GM23338 (cell line): ENCODE data around the gene CLIC5. TPM values are rescaled to one million over a fixed set of nuclear protein-coding genes. Genes with fewer than 3 reads are reported as not detected.

Experiments used
- ATAC-seq: fragments of 200-7000 bp; cut with Tn5 transposase; 3 replicates; pipeline ENCODE4 v1.9.1; 2020
- DNase-seq: peaks from one replicate; pipeline ENCODE4 v3.0.0-alpha.2; 2015; ENCODE audit warnings: low spot score
- H2AFZ ChIP-seq: fragments of 200-600 bp; sonication (generic); 2 replicates; pipeline ENCODE4 v1.8.0; 2016; ENCODE audit warnings: antibody characterized with exemption, mild to moderate bottlenecking, moderate library complexity
- H3F3A ChIP-seq: fragments of 200-600 bp; sonication (generic); replicated peaks from 2 replicates; pipeline ENCODE4 v1.8.0; 2017; ENCODE audit warnings: antibody characterized with exemption, mixed run types, low read depth
- H3K27ac ChIP-seq: fragments of 200-600 bp; sonication (generic); 2 replicates; pipeline ENCODE4 v1.6.1; 2016; ENCODE audit warnings: low read depth
- H3K27me3 ChIP-seq: fragments of 200-600 bp; sonication (generic); 2 replicates; pipeline ENCODE4 v1.8.0; 2016; ENCODE audit warnings: mild to moderate bottlenecking, mixed run types, moderate library complexity; ENCODE audit not compliant: insufficient read depth
- H3K36me3 ChIP-seq: fragments of 200-600 bp; sonication (generic); 2 replicates; pipeline ENCODE4 v1.8.0; 2016; ENCODE audit warnings: mild to moderate bottlenecking; ENCODE audit not compliant: insufficient read depth
- H3K4me1 ChIP-seq: fragments of 200-600 bp; sonication (generic); 2 replicates; pipeline ENCODE4 v1.8.0; 2016; ENCODE audit warnings: mild to moderate bottlenecking, moderate library complexity; ENCODE audit not compliant: insufficient read depth
- H3K4me2 ChIP-seq: fragments of 200-600 bp; sonication (generic); 2 replicates; pipeline ENCODE4 v1.7.1; 2017; ENCODE audit warnings: mixed run types
- H3K4me3 ChIP-seq: fragments of 200-600 bp; sonication (generic); 2 replicates; pipeline ENCODE4 v1.6.1; 2016; ENCODE audit warnings: mixed run types
- H3K79me2 ChIP-seq: fragments of 200-600 bp; sonication (generic); replicated peaks from 2 replicates; pipeline ENCODE4 v1.8.0; 2017; ENCODE audit warnings: mild to moderate bottlenecking; ENCODE audit not compliant: insufficient read depth
- H3K9me2 ChIP-seq: fragments of 200-600 bp; sonication (generic); 2 replicates; pipeline ENCODE4 v1.8.0; 2017; ENCODE audit not compliant: insufficient read depth
- H4K20me1 ChIP-seq: fragments of 200-600 bp; sonication (generic); replicated peaks from 2 replicates; pipeline ENCODE4 v1.8.0; 2017; ENCODE audit warnings: mild to moderate bottlenecking; ENCODE audit not compliant: insufficient read depth
- H3K27ac Mint-ChIP-seq: 2 replicates; pipeline ENCODE4 v1.8.0; 2020; ENCODE audit warnings: inconsistent platforms, mild to moderate bottlenecking, moderate library complexity, mixed read lengths
- H3K27me3 Mint-ChIP-seq: 3 replicates; pipeline ENCODE4 v1.8.0; 2022; ENCODE audit warnings: low read depth, mild to moderate bottlenecking, moderate library complexity, mixed read lengths, inconsistent platforms; ENCODE audit not compliant: insufficient read depth, poor library complexity
- H3K36me3 Mint-ChIP-seq: 3 replicates; pipeline ENCODE4 v1.8.0; 2021; ENCODE audit warnings: low read depth, mild to moderate bottlenecking, inconsistent platforms, moderate library complexity, mixed read lengths
- H3K4me1 Mint-ChIP-seq: 3 replicates; pipeline ENCODE4 v1.8.0; 2020; ENCODE audit warnings: mild to moderate bottlenecking, inconsistent platforms, mixed read lengths
- H3K4me3 Mint-ChIP-seq: 3 replicates; pipeline ENCODE4 v1.8.0; 2021; ENCODE audit warnings: moderate library complexity, mild to moderate bottlenecking, inconsistent platforms, mixed read lengths
- H3K9me3 Mint-ChIP-seq: 3 replicates; pipeline ENCODE4 v1.8.0; 2020; ENCODE audit warnings: moderate library complexity, mild to moderate bottlenecking, inconsistent platforms, mixed read lengths
- CREB1 ChIP-seq: fragments of 250-450 bp; sonication (Bioruptor Pico); IDR thresholded peaks from 2 replicates; pipeline ENCODE4 v1.5.0; 2020; ENCODE audit warnings: low read depth, mild to moderate bottlenecking, moderate library complexity
- CTCF ChIP-seq, 2 experiments: fragments of 200-600 bp in 1 of 2; sonication (generic) in 1 of 2; conservative IDR thresholded peaks; 2 replicates each; pipeline versions ENCODE4 v1.5.1 to v1.6.1; 2016 to 2017; ENCODE audit warnings: antibody characterized with exemption in 2 of 2, low read depth in 2 of 2, mild to moderate bottlenecking in 2 of 2, moderate library complexity in 1 of 2
- ETS1 ChIP-seq: IDR thresholded peaks from 2 replicates; pipeline ENCODE4 v1.6.1; 2016; ENCODE audit warnings: antibody characterized with exemption
- EZH2 ChIP-seq: fragments of 200-600 bp; sonication (generic); IDR thresholded peaks from one replicate; pipeline ENCODE4 v1.8.0; 2017; ENCODE audit warnings: antibody characterized with exemption, mild to moderate bottlenecking, low read depth; ENCODE audit not compliant: unreplicated experiment
- EZH2phosphoT487 ChIP-seq: fragments of 200-600 bp; sonication (generic); IDR thresholded peaks from one replicate; pipeline ENCODE4 v1.8.1; 2018; ENCODE audit warnings: antibody characterized with exemption; ENCODE audit not compliant: unreplicated experiment
- JUNB ChIP-seq: IDR thresholded peaks from one replicate; pipeline ENCODE4 v1.6.1; 2016; ENCODE audit warnings: antibody characterized with exemption; ENCODE audit not compliant: unreplicated experiment
- NANOG ChIP-seq: IDR thresholded peaks from 2 replicates; pipeline ENCODE4 v1.6.1; 2016; ENCODE audit warnings: antibody characterized with exemption, borderline replicate concordance
- POLR2AphosphoS5 ChIP-seq: IDR thresholded peaks from 2 replicates; pipeline ENCODE4 v1.6.1; 2016; ENCODE audit warnings: antibody characterized with exemption, low read depth
- REST ChIP-seq: IDR thresholded peaks from one replicate; pipeline ENCODE4 v1.6.1; 2018; ENCODE audit warnings: antibody characterized with exemption; ENCODE audit not compliant: unreplicated experiment
- STAT1 ChIP-seq: IDR thresholded peaks from one replicate; pipeline ENCODE4 v1.6.1; 2016; ENCODE audit warnings: antibody characterized with exemption; ENCODE audit not compliant: unreplicated experiment
- ZNF114 ChIP-seq: fragments of 250-450 bp; sonication (Bioruptor Pico); IDR thresholded peaks from 2 replicates; pipeline ENCODE4 v1.5.0; 2020; ENCODE audit warnings: mild to moderate bottlenecking, moderate library complexity
- ZNF331 ChIP-seq: fragments of 250-450 bp; sonication (Bioruptor Pico); IDR thresholded peaks from 2 replicates; pipeline ENCODE4 v1.5.0; 2020; ENCODE audit warnings: low read depth, mild to moderate bottlenecking, moderate library complexity
- ZNF462 ChIP-seq: fragments of 250-450 bp; sonication (Bioruptor Pico); IDR thresholded peaks from 2 replicates; pipeline ENCODE4 v1.5.0; 2020; ENCODE audit warnings: mild to moderate bottlenecking, moderate library complexity
- polyA plus RNA-seq: library from polyadenylated mRNA; unstranded; fragments of >200 nt; fragmentation: Nextera tagmentation; extraction: Ambion mirVana; gene quantifications from 2 replicates; pipeline ENCODE4 v1.2.1, GENCODE V29; 2016
- total RNA-seq: library from RNA; depleted of rRNA; stranded (reverse); fragments of >200 nt; shearing (Covaris generic); gene quantifications from 2 replicates; pipeline ENCODE4 v1.2.3, GENCODE V29; 2014

Gene CLIC5
- total and polyA plus RNA-seq, 2 experiments from 2014 or later: 0.08 TPM; not detected in 1

- Histone ChIP-seq H2AFZ (0 out of 2 replicates have a peak overlapping the region, but pooled peaks have one; percentile 44), H3K4me3 (no peak overlapping the region), H4K20me1 (no peaks in the 10 kb centered on the region), H3K4me1 (peaks cover 18% of the 10 kb centered on the region), H3K27me3 (no peaks in the 10 kb centered on the region), H3F3A (no peaks in the 10 kb centered on the region), H3K4me2 (peak overlapping the region; percentile 30; the same call in 1 of the 2 replicates), H3K36me3 (no peaks in the 10 kb centered on the region), H3K27ac (no peak overlapping the region), H3K79me2 (no peaks in the 10 kb centered on the region), H3K9me2 (peaks cover 8% of the 10 kb centered on the region; the same call in 1 of the 2 replicates)
- no peak overlapping the region for H3K4me3 Mint-ChIP-seq
- no peak; the same call in 2 of the 3 replicates for ATAC-seq
- DNase-seq: no peak
- no peaks in the 10 kb centered on the region; the same call in 2 of the 3 replicates for H3K36me3 Mint-ChIP-seq
- peaks cover 16% of the 10 kb centered on the region for H3K4me1 Mint-ChIP-seq
- no peaks in the 10 kb centered on the region for H3K9me3 Mint-ChIP-seq
- no peak overlapping the region for H3K27ac Mint-ChIP-seq
- H3K27me3 Mint-ChIP-seq: no peaks in the 10 kb centered on the region
- TF ChIP-seq CREB1 (no peak), ZNF462 (CRISPR knock-in tag) (no peak), EZH2phosphoT487 (no peak), REST (no peak), ETS1 (no peak), ZNF114 (CRISPR knock-in tag) (no peak), JUNB (no peak), STAT1 (no peak), EZH2 (no peak), ZNF331 (CRISPR knock-in tag) (no peak), NANOG (no peak), POLR2AphosphoS5 (no peak), CTCF (conservative IDR thresholded peaks at IDR 0.05; ENCODE audit: low read depth in 2 of 2) (no peak)
These were observed 161.4 kb downstream of the CLIC5 start for GRCh38 chr6:45854149-45854742.
